ENCODE measurements around the gene LRRC8C.
"Not testable (repeated sequence)": the region's sequence is repeated elsewhere in the genome, so short reads cannot be mapped to it uniquely, and the experiment has no call there.

LRRC8C gene

GRCh38 chr1:89608319-89608983 lies 24.5 kb upstream of the LRRC8C start:
- no peak for DNase-seq

DNA sequence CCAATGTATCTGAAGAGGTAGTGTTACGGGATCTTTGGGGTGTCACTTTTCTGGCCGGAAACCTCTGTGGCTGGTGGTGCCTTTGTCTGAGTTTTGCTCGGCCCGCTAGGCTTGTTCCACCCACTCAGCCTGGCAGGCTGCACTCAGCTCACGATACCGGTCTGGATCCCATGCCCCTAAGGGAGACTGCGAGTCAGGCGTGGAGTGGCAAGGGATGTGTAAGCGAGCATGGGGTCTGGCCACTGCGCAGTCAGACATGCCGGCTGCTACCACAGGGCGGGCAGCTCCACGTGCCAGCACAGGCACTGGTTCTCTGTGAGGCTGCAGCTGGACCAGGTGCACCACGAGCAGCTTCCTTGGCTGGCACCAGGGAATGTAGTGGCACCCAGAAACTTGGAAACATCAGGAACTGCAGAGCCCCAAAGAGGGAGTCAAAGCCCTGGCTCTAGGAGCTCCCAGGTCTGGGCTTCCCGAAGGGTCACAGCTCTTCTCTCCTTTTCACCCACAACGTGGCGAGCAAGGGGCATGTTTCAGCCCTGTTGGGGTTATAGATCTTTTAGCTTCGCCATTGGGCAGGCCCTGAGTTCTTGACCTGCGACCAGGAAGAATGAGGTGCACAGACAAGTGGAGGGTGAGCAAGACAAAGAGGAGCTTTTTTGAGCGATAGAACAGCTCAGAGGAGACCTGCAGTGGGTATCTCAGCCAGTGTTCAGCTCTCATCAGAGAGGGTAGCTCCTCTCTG lies 23.8 kb upstream of the LRRC8C start:
- DNase-seq = no peak

GRCh38 chr1:89609781-89610456 lies 23.0 kb upstream of the LRRC8C start:
- DNase-seq = no peak

- DNase-seq = no peak
Measured at GRCh38 chr1:89610457-89611011, 22.4 kb upstream of the LRRC8C start.

GRCh38 chr1:89611721-89612120 lies 21.2 kb upstream of the LRRC8C start:
- no peak for DNase-seq

- no peak for DNase-seq
Measured at GRCh38 chr1:89613928-89614327, 19.0 kb upstream of the LRRC8C start.

- no peak for DNase-seq
Measured at GRCh38 chr1:89615676-89616598, 17.0 kb upstream of the LRRC8C start.

GRCh38 chr1:89616844-89617627 lies 15.9 kb upstream of the LRRC8C start:
- no peak for DNase-seq

GRCh38 chr1:89620664-89621063 lies 12.3 kb upstream of the LRRC8C start:
- no peak for DNase-seq

DNA sequence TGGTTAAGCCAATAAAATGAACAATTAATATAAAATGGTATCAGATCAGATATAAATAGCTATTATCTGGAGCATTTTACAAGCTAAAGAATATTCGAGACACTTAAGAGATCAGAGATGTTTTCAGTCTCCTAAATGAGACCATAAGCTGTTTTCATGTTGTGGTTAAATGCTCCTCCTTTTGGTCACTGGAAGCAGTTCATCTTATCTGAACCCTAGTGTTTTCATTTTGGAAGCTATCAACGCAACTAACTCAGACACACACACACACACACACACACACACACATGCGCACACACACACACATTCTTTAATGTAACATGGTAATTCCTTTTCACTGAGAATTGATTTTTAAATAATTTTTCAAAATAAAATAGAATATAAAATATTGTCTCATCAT lies 10.0 kb upstream of the LRRC8C start:
- DNase-seq = peak; percentile 6

- DNase-seq = no peak
Measured at GRCh38 chr1:89624314-89624713, 8.6 kb upstream of the LRRC8C start.

DNA sequence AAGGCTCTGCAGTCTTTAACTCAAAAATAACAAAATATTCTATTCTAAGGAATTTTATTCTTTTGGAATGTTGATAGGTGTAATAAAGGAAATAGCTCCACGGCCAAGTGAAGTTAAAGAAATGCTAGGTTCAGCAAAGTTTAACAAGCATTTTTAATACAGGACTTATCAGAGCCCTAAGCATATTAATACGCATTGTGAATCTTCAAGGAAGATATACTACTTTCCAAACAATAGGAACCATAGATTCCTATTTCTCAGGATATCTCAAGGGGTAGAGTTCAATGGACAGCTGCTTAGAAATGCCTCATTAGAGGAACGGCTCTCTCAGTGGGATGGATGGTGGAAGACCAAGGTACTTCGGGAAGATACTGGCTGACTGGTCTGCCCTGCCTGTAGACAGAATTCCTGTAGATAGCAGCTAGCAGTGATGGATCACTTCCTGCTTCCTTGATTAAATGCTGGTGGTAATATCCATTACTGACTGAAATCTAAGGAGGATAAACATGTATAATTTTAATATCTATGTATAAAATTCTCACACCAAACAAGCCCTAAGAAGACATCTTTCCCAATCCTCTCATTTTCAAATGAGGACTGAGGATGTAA lies 8.1 kb upstream of the LRRC8C start:
- DNase-seq = no peak

DNA sequence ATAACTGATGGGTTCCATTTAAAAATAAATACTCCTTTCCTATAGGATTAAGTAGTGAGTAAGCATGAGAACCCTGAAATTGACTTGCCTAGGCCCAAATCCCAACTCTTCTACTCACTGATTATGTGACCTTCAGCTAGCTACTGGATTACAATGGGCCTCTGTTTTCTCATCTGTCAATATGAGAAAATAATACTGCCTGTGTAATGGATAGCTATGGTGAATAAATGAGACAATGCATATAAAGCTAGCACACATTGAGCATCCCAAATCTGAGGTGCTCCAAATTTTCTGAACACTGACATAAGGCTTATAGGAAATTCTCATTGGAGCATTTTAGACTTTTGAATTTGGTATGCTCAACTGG lies 5.3 kb upstream of the LRRC8C start:
- no peak for DNase-seq

DNA sequence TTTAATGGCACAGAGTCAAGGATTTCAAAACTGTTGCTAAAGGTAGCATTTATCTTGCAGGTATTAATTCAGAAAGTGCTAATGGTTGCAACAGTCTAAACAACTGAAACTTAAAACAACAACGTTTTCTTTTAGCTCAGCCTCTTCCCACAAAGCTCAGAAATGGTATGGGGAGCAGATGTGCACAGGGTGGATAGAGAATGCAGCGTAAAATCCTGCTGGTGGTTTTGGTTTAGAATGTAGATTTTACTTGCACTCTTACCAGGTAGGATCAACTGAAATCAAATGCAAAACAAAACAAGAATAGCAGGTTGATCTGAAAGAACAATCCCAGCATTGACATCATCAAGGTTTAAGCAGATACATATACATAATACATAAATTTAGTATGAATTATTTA lies 3.8 kb upstream of the LRRC8C start:
- no peak for DNase-seq

GRCh38 chr1:89629600-89629999 lies 3.3 kb upstream of the LRRC8C start:
- not testable (repeated sequence) for DNase-seq

DNA sequence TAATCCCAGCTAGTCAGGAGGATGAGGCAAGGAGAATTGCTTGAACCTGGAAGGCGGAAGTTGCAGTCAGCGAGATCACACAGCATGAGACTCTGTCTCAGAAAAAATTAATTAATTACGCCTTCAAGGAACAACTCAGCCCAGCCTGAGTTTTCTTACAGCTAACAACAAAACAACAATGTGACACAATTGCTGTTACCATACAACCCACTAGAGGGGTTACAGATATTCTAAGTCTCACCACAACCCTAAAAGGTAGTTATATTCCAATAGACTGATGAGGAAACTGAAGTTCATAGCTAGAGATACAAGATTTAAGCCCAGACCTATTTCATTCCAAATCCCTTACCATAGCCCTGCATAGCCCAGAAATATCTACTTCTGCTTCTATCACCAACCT lies 2.9 kb upstream of the LRRC8C start:
- DNase-seq = no peak

- no peak for DNase-seq
Measured at GRCh38 chr1:89631816-89632656, 884 bp upstream of the LRRC8C start.

DNA sequence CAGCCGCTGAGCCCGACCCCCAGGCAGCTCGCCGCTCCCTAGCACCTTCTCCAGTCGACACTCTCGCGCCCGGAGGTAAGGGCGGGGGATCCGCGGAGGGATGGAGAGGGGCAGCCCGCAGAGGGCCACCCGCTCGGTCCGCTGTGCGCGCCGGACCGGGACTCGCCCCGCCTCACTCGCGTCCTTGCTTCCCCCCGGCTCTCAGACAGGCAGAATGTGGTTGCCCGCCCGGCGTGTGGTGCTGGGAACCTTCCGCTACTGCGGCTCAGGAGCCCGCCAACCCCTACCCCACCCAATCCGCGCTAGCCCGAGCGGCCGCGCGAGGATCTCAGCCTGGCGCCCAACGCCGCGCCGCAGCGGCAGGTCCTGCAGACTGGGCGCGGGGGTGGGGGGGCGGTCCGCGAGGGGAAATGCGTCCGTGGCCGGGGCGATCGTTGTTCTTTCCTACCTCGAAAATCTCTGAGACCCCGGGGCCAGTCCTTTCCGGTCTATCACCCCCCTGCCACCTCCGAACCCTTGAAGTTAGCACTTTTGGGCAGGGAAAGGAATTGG lies 404 bp downstream of the LRRC8C start:
- peak; percentile 60 for DNase-seq

DNA sequence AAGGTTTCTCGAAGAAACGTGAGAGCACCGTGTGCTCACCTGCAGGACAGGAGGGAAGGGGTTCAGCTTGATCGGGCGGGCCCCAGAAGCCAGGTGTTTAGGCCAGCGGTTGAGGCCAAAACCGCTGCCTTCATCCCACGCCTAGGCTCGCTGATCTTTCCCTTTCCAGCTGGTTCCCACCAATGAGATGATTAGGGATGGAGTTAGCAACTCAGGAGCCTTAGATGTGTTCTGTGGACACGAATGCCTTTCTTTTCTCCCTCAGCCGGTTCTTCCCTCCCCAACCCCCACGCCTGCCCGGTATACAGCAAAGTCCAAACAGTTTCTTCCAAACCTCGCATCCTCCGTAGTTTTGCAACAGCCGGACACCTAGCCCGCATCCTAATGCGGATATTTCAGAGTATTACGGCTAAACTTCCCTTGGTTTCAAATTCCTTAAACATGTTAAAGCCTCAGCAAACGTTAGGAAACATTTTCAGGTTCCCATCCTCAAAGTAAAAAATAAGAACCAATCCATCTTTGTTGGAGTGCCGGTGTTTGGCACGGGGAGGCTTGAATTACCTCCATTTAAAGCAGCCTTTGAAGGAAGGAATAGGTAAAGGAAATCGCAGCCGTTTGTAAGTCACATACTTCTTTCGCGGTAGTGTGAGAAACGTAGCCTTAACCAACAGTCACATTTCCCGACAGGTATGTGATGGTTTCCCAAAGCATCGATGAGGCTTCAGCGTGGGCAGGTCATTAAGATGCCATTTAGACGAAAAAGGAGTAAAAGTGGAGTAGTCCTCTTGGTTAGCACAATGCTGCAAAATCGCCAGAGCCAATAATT lies 1.1 kb downstream of the LRRC8C start:
- DNase-seq = peak; percentile 49
